ENCODE results near the gene ESR1. TPM values are rescaled to one million over a fixed set of nuclear protein-coding genes. Genes with fewer than 3 reads are reported as not detected.

The ESR1 gene
- polyA plus RNA-seq, 1 donor = 0.63 TPM

DNA sequence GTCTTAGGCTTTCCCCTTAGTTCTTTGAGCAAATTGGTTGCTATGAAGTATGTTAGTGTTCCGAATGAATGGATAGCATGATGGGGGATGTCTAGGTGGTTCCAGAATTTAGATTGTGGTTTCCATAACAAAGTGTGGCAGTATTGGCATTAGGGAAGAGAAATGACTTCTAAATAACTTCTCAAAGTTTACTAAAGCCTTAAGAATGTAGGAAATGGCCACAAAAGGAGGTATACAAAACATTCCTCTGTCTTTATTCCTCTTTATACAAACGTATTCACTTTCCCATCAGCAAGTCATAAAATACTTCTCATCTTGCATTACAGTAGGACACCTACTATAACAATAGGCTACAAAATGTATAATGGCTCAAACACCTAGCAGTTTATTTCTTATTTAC, 279.6 kb downstream of the ESR1 start:
- Histone ChIP-seq H3K36me3 (ENCODE audit: control insufficient read depth, insufficient read depth, low read length) (no peaks in the 10 kb centered on the region), H3K27ac (ENCODE audit: low read length) (no peak overlapping the region), H3K9me3 (ENCODE audit: control insufficient read depth, low read depth, low read length) (no peaks in the 10 kb centered on the region), H3K27me3 (ENCODE audit: control insufficient read depth, insufficient read depth, low read length) (no peaks in the 10 kb centered on the region), H3K4me1 (ENCODE audit: control insufficient read depth, insufficient read depth, low read length) (no peaks in the 10 kb centered on the region), H3K4me3 (ENCODE audit: low read length) (no peak overlapping the region)
- no peak for DNase-seq
- WGBS (ENCODE audit: insufficient coverage, low lambda C conversion rate) = no CpG with 5 or more reads among the region's 2 CpGs

GRCh38 chr6:152087701-152088100, 280.2 kb downstream of the ESR1 start:
- Histone ChIP-seq H3K36me3 (ENCODE audit: control insufficient read depth, insufficient read depth, low read length) (no peaks in the 10 kb centered on the region), H3K27ac (ENCODE audit: low read length) (no peak overlapping the region), H3K4me1 (ENCODE audit: control insufficient read depth, insufficient read depth, low read length) (no peaks in the 10 kb centered on the region), H3K4me3 (ENCODE audit: low read length) (no peak overlapping the region), H3K9me3 (ENCODE audit: control insufficient read depth, low read depth, low read length) (no peaks in the 10 kb centered on the region), H3K27me3 (ENCODE audit: control insufficient read depth, insufficient read depth, low read length) (no peaks in the 10 kb centered on the region)
- no peak for DNase-seq
- WGBS (ENCODE audit: insufficient coverage, low lambda C conversion rate) = no CpG with 5 or more reads among the region's 1 CpG

- H3K4me3 ChIP-seq (ENCODE audit: low read length) = no peak overlapping the region
- H3K9me3 ChIP-seq (ENCODE audit: control insufficient read depth, low read depth, low read length) = no peaks in the 10 kb centered on the region
- no peaks in the 10 kb centered on the region for H3K36me3 ChIP-seq (ENCODE audit: control insufficient read depth, insufficient read depth, low read length)
- no CpG with 5 or more reads among the region's 7 CpGs for WGBS (ENCODE audit: insufficient coverage, low lambda C conversion rate)
- H3K27ac ChIP-seq (ENCODE audit: low read length) = no peak overlapping the region
- no peaks in the 10 kb centered on the region for H3K4me1 ChIP-seq (ENCODE audit: control insufficient read depth, insufficient read depth, low read length)
- no peak for DNase-seq
- no peaks in the 10 kb centered on the region for H3K27me3 ChIP-seq (ENCODE audit: control insufficient read depth, insufficient read depth, low read length)
These were observed 282.5 kb downstream of the ESR1 start for GRCh38 chr6:152089992-152090391.

- DNase-seq = no peak
- H3K4me3 ChIP-seq (ENCODE audit: low read length) = no peak overlapping the region
- no peaks in the 10 kb centered on the region for H3K27me3 ChIP-seq (ENCODE audit: control insufficient read depth, insufficient read depth, low read length)
- no CpG with 5 or more reads among the region's 2 CpGs for whole genome bisulfite sequencing (ENCODE audit: insufficient coverage, low lambda C conversion rate)
- H3K9me3 ChIP-seq (ENCODE audit: control insufficient read depth, low read depth, low read length) = no peaks in the 10 kb centered on the region
- H3K36me3 ChIP-seq (ENCODE audit: control insufficient read depth, insufficient read depth, low read length) = no peaks in the 10 kb centered on the region
- H3K4me1 ChIP-seq (ENCODE audit: control insufficient read depth, insufficient read depth, low read length) = no peaks in the 10 kb centered on the region
- no peak overlapping the region for H3K27ac ChIP-seq (ENCODE audit: low read length)
These were observed 283.7 kb downstream of the ESR1 start for GRCh38 chr6:152091201-152091600.

DNA sequence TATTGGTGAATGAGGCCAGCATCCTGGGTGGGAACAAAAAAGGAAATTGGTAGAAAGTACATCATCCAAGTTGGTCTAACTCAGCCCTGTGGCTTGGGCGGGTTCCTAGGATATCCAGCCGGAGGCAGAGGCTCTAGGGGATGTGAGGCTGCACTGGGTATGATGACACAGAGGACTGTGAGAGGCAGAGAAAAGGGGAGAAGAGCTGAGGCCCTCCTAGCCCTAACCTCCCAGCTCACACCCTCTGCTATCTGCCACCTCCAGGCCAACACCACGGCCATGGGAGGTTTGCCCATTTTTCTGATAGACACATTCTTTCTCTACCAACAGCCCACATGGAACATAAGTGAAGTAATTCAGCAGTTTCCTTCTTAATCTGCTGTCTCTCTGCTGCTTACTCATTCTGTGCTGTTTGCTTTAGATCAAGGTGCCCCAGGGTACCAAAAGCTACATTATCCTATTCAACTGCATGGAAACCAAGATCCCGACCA, 284.4 kb downstream of the ESR1 start:
- no peak for DNase-seq

GRCh38 chr6:152093711-152094110, 286.2 kb downstream of the ESR1 start:
- Histone ChIP-seq H3K27me3 (ENCODE audit: control insufficient read depth, insufficient read depth, low read length) (no peaks in the 10 kb centered on the region), H3K4me3 (ENCODE audit: low read length) (no peak overlapping the region), H3K9me3 (ENCODE audit: control insufficient read depth, low read depth, low read length) (no peaks in the 10 kb centered on the region), H3K27ac (ENCODE audit: low read length) (no peak overlapping the region), H3K36me3 (ENCODE audit: control insufficient read depth, insufficient read depth, low read length) (no peaks in the 10 kb centered on the region), H3K4me1 (ENCODE audit: control insufficient read depth, insufficient read depth, low read length) (no peaks in the 10 kb centered on the region)
- no peak for DNase-seq
- no CpG with 5 or more reads among the region's 6 CpGs for WGBS (ENCODE audit: insufficient coverage, low lambda C conversion rate)

More for the DNA sequence above, 284.4 kb downstream of the ESR1 start:
- no peaks in the 10 kb centered on the region for H3K36me3 ChIP-seq (ENCODE audit: control insufficient read depth, insufficient read depth, low read length)
- no peaks in the 10 kb centered on the region for H3K4me1 ChIP-seq (ENCODE audit: control insufficient read depth, insufficient read depth, low read length)
- H3K9me3 ChIP-seq (ENCODE audit: control insufficient read depth, low read depth, low read length) = no peaks in the 10 kb centered on the region
- H3K27me3 ChIP-seq (ENCODE audit: control insufficient read depth, insufficient read depth, low read length) = no peaks in the 10 kb centered on the region
- H3K27ac ChIP-seq (ENCODE audit: low read length) = no peak overlapping the region
- H3K4me3 ChIP-seq (ENCODE audit: low read length) = no peak overlapping the region
- WGBS (ENCODE audit: insufficient coverage, low lambda C conversion rate) = no CpG with 5 or more reads among the region's 4 CpGs

DNA sequence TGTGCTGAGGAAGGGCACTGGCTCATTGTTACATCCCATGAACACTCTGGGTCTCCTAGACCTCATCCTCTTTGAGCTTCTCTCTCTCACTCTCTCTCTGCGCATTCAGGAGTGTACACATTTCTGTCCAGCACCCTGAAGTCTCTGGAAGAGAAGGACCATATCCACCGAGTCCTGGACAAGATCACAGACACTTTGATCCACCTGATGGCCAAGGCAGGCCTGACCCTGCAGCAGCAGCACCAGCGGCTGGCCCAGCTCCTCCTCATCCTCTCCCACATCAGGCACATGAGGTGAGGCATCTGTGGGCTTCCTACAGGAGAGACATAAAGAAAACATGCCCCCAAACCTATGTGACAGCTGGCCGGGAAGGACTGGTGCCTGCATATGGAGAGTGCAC, 286.8 kb downstream of the ESR1 start:
- no peaks in the 10 kb centered on the region for H3K9me3 ChIP-seq (ENCODE audit: control insufficient read depth, low read depth, low read length)
- H3K27me3 ChIP-seq (ENCODE audit: control insufficient read depth, insufficient read depth, low read length) = no peaks in the 10 kb centered on the region
- no peaks in the 10 kb centered on the region for H3K36me3 ChIP-seq (ENCODE audit: control insufficient read depth, insufficient read depth, low read length)
- WGBS (ENCODE audit: insufficient coverage, low lambda C conversion rate) = no CpG with 5 or more reads among the region's 4 CpGs
- no peak for DNase-seq
- H3K27ac ChIP-seq (ENCODE audit: low read length) = no peak overlapping the region
- no peak overlapping the region for H3K4me3 ChIP-seq (ENCODE audit: low read length)
- H3K4me1 ChIP-seq (ENCODE audit: control insufficient read depth, insufficient read depth, low read length) = no peaks in the 10 kb centered on the region

DNA sequence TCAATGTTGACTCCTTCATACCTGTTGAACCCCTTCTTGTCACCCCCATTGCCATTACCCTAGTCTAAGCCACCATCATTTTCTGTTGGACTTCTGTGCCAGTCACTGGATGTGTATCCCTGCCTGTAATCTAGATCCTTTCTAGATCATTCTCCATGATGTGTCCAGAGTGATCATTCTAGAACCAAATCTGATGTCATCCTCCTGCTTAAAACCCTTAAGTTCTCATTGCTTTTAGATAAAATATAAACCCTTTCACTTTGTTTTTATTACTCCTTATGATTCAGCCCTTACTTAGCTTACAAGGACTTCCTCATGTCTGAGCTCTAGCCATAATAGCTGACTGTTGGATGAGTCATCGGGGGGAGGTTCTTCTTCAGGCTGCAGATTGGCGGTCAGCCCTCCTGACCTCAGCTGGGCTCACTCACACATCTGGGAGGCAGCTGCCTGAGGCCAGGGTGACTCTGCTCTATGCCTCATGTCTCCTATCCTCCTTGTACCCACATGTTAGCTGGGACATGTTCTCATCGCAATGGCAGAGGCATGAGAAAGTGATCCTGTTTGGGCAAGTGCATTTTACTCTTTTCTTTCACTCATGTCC, 287.6 kb downstream of the ESR1 start:
- no CpG with 5 or more reads among the region's 3 CpGs for WGBS (ENCODE audit: insufficient coverage, low lambda C conversion rate)
- Histone ChIP-seq H3K27me3 (ENCODE audit: control insufficient read depth, insufficient read depth, low read length) (no peaks in the 10 kb centered on the region), H3K4me1 (ENCODE audit: control insufficient read depth, insufficient read depth, low read length) (no peaks in the 10 kb centered on the region), H3K4me3 (ENCODE audit: low read length) (no peak overlapping the region), H3K36me3 (ENCODE audit: control insufficient read depth, insufficient read depth, low read length) (no peaks in the 10 kb centered on the region), H3K27ac (ENCODE audit: low read length) (no peak overlapping the region), H3K9me3 (ENCODE audit: control insufficient read depth, low read depth, low read length) (no peaks in the 10 kb centered on the region)
- peak; percentile 24 to 36 for DNase-seq

GRCh38 chr6:152096863-152097496, 289.5 kb downstream of the ESR1 start:
- no peaks in the 10 kb centered on the region for H3K4me1 ChIP-seq (ENCODE audit: control insufficient read depth, insufficient read depth, low read length)
- 60% methylated on average over 2 of the region's 5 CpGs for WGBS (ENCODE audit: insufficient coverage, low lambda C conversion rate)
- H3K9me3 ChIP-seq (ENCODE audit: control insufficient read depth, low read depth, low read length) = no peaks in the 10 kb centered on the region
- H3K27me3 ChIP-seq (ENCODE audit: control insufficient read depth, insufficient read depth, low read length) = no peaks in the 10 kb centered on the region
- H3K27ac ChIP-seq (ENCODE audit: low read length) = no peak overlapping the region
- DNase-seq = no peak
- H3K36me3 ChIP-seq (ENCODE audit: control insufficient read depth, insufficient read depth, low read length) = no peaks in the 10 kb centered on the region
- H3K4me3 ChIP-seq (ENCODE audit: low read length) = no peak overlapping the region

GRCh38 chr6:152098683-152099082, 291.2 kb downstream of the ESR1 start:
- Histone ChIP-seq H3K36me3 (ENCODE audit: control insufficient read depth, insufficient read depth, low read length) (no peaks in the 10 kb centered on the region), H3K9me3 (ENCODE audit: control insufficient read depth, low read depth, low read length) (no peaks in the 10 kb centered on the region), H3K27ac (ENCODE audit: low read length) (no peak overlapping the region), H3K4me3 (ENCODE audit: low read length) (no peak overlapping the region), H3K27me3 (ENCODE audit: control insufficient read depth, insufficient read depth, low read length) (no peaks in the 10 kb centered on the region), H3K4me1 (ENCODE audit: control insufficient read depth, insufficient read depth, low read length) (no peaks in the 10 kb centered on the region)
- DNase-seq = no peak
- WGBS (ENCODE audit: insufficient coverage, low lambda C conversion rate) = no CpG with 5 or more reads among the region's 14 CpGs
